Activated CD8-positive, alpha-beta T cell treated with anti-CD3 and anti-CD28 coated beads, Interleukin-2, amount 10 ng/mL, durations not matched to agents 7 days and 5 days (primary cell): Measurements from ENCODE around the gene PDIA5. TPM values are rescaled to one million over a fixed set of nuclear protein-coding genes. Genes with fewer than 3 reads are reported as not detected.
A peak's percentile ranks its signal among the peaks of the same experiment; 100 is the strongest.

Source experiments
- ATAC-seq: fragments of 150-1000 bp; cut with Tn5 transposase; one replicate; pipeline ENCODE4 v1.10.0; 2021; ENCODE audit warnings: moderate library complexity
- CTCF ChIA-PET: fragments of 350-600 bp; sonication (Branson Sonifier 250); formaldehyde crosslinking; loops from one replicate; lab custom pipeline; 2021; ENCODE audit warnings: antibody characterized with exemption; lab: Charles Lee
- POLR2A ChIA-PET: fragments of 350-600 bp; sonication (Branson Sonifier 250); formaldehyde crosslinking; loops from one replicate; lab custom pipeline; 2021; ENCODE audit warnings: antibody characterized with exemption; lab: Charles Lee
- DNase-seq: peaks from one replicate; pipeline ENCODE4 v3.0.0-alpha.2; 2020
- H3K27ac Mint-ChIP-seq: one replicate; pipeline ENCODE4 v1.8.0; 2021; ENCODE audit warnings: mild to moderate bottlenecking, mixed read lengths
- H3K27me3 Mint-ChIP-seq: one replicate; pipeline ENCODE4 v1.8.0; 2021; ENCODE audit warnings: low read depth, mixed read lengths
- H3K36me3 Mint-ChIP-seq: one replicate; pipeline ENCODE4 v1.8.0; 2021; ENCODE audit warnings: low read depth, mixed read lengths
- H3K4me1 Mint-ChIP-seq: one replicate; pipeline ENCODE4 v1.8.0; 2021; ENCODE audit warnings: low read depth, mixed read lengths
- H3K4me3 Mint-ChIP-seq: one replicate; pipeline ENCODE4 v1.8.0; 2021; ENCODE audit warnings: mild to moderate bottlenecking, mixed read lengths
- H3K9me3 Mint-ChIP-seq: one replicate; pipeline ENCODE4 v1.8.0; 2022; ENCODE audit warnings: mixed read lengths; ENCODE audit not compliant: insufficient read depth
- total RNA-seq, 2 experiments: library from RNA; stranded (reverse); gene quantifications; one replicate each; pipeline ENCODE4 v1.2.3, GENCODE V29; 2021

The PDIA5 gene
- total RNA-seq, 2 experiments from 2014 or later, result 8.8 to 11.4 TPM

DNA sequence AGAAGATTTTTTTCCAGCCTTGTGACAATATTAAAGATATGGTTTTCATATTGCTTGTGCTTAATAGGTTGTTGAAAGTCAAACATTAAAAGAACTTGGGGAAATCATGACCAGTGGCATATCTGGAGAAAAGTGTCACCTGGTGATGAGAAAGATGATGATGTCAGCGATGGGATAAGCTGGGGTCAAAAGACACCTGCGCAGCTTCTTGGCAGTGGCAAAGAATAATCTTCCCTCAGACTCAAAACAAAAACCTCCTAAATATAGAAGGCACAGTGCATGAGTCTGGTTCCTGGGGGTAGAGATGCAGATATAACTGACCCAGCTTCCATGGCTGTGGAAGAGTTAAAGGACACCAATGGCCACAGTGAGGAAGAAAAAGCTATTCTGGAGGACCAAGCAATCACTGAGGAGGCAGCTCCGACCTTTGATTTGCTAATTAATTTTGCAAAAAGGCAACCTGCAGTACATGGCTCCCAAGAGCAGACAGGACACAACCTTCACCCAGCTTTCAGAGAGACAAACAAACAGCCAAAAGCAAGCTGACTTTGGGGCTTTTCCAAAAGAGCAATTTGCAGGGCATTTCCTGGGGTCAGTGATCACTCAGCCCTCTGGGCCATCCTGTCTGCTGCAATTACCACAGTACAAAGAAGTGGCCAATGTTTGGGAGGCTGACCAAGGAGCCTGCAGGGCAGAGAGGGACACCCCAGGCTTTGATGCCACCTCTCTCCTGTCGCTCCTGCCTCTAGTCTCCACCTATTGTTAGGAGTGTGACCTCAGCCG is 21.7 kb upstream of the PDIA5 start:
- H3K4me3 Mint-ChIP-seq, result no peak overlapping the region
- ChIA-PET CTCF (interaction anchor here (0.8 to 1.9 kb wide), 3 partner anchors 13 to 22 kb away, joined by 3 to 5 read pairs (median 4); no protein-coding TSS in a partner anchor), POLR2A (interaction anchor here (0.6 kb wide), 1 partner anchor 453 kb away, joined by 3 read pairs; no protein-coding TSS in a partner anchor)
- DNase-seq (no peak), ATAC-seq (no peak)
- H3K27ac Mint-ChIP-seq, result no peak overlapping the region
- H3K9me3 Mint-ChIP-seq, result no peaks in the 10 kb centered on the region
- H3K36me3 Mint-ChIP-seq, result no peaks in the 10 kb centered on the region
- no peaks in the 10 kb centered on the region for H3K4me1 Mint-ChIP-seq
- H3K27me3 Mint-ChIP-seq, result peaks cover 15% of the 10 kb centered on the region

GRCh38 chr3:123046262-123047061 is 20.4 kb upstream of the PDIA5 start:
- Mint-ChIP-seq H3K9me3 (no peaks in the 10 kb centered on the region), H3K27ac (no peak overlapping the region), H3K27me3 (peaks cover 16% of the 10 kb centered on the region), H3K36me3 (no peaks in the 10 kb centered on the region), H3K4me3 (no peak overlapping the region), H3K4me1 (no peaks in the 10 kb centered on the region)
- POLR2A ChIA-PET, result no interaction called here
- DNase-seq (no peak), ATAC-seq (no peak)
- CTCF ChIA-PET, result interaction anchor here (1.4 kb wide), 1 partner anchor 19 kb away, joined by 4 read pairs; the partner anchor contains the start of gene SEMA5B

- H3K36me3 Mint-ChIP-seq, result no peaks in the 10 kb centered on the region
- no peak overlapping the region for H3K27ac Mint-ChIP-seq
- no peaks in the 10 kb centered on the region for H3K4me1 Mint-ChIP-seq
- no peaks in the 10 kb centered on the region for H3K9me3 Mint-ChIP-seq
- ChIA-PET POLR2A (no interaction called here), CTCF (interaction anchor here (1.4 kb wide), 1 partner anchor 20 kb away, joined by 4 read pairs; the partner anchor contains the start of gene SEMA5B)
- ATAC-seq (no peak), DNase-seq (no peak)
- H3K4me3 Mint-ChIP-seq, result no peak overlapping the region
- peaks cover 18% of the 10 kb centered on the region for H3K27me3 Mint-ChIP-seq
These were observed 19.8 kb upstream of the PDIA5 start for GRCh38 chr3:123047062-123047319.

DNA sequence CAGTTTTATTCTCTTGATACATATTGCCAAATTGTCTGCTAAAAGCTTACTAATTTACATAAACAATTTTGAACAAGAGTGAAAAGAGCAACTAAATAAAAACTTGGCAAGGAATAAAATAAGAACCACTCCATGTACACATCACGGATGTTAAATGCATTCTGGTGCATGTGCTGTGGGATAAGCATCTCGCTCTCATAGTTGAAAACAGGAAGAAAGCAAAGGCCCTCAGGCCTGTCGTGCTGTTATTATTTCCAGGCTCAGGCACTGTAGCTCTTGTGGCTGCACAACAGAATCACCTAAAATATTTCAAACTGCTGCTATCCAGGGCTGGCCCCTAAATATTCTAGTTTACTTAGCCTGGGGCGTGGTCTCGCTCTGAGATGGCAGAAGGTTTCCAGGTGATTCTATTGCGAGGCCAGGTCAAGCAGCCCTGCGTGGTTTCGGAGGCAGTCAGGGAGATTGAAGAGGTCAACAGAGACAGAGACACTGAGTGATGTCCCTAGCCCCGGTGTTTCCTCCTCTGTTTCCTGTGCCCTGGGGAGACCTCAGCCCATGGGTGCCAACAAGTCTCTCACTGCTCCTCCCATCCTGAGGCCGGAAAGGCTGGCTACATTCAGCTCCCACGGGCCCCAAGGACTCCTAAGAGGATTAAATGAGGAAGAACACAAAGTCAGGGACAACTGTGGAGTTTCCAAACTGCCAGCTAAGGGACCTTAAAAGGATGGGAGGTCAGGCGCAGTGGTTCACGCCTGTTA is 18.2 kb upstream of the PDIA5 start:
- ChIA-PET POLR2A (no interaction called here), CTCF (no interaction called here)
- Mint-ChIP-seq H3K4me1 (no peaks in the 10 kb centered on the region), H3K36me3 (no peaks in the 10 kb centered on the region), H3K27ac (no peak overlapping the region), H3K9me3 (no peaks in the 10 kb centered on the region), H3K27me3 (peaks cover 22% of the 10 kb centered on the region), H3K4me3 (no peak overlapping the region)
- no peak for DNase-seq
- no peak for ATAC-seq

- Mint-ChIP-seq H3K4me3 (no peak overlapping the region), H3K4me1 (no peaks in the 10 kb centered on the region), H3K27ac (no peak overlapping the region), H3K27me3 (peaks cover 26% of the 10 kb centered on the region), H3K9me3 (no peaks in the 10 kb centered on the region), H3K36me3 (no peaks in the 10 kb centered on the region)
- ATAC-seq, result no peak
- ChIA-PET CTCF (interaction anchor here (1.1 kb wide), 1 partner anchor 26 kb away, joined by 3 read pairs; no protein-coding TSS in a partner anchor), POLR2A (no interaction called here)
- DNase-seq, result no peak
These were observed 16.2 kb upstream of the PDIA5 start for GRCh38 chr3:123050666-123051065.

GRCh38 chr3:123053107-123053506 is 13.7 kb upstream of the PDIA5 start:
- no peak overlapping the region for H3K4me3 Mint-ChIP-seq
- H3K9me3 Mint-ChIP-seq, result no peaks in the 10 kb centered on the region
- H3K27me3 Mint-ChIP-seq, result peaks cover 26% of the 10 kb centered on the region
- H3K36me3 Mint-ChIP-seq, result no peaks in the 10 kb centered on the region
- no peaks in the 10 kb centered on the region for H3K4me1 Mint-ChIP-seq
- ChIA-PET CTCF (interaction anchor here (0.9 kb wide), 1 partner anchor 27 kb away, joined by 4 read pairs; no protein-coding TSS in a partner anchor), POLR2A (no interaction called here)
- no peak overlapping the region for H3K27ac Mint-ChIP-seq
- ATAC-seq (no peak), DNase-seq (no peak)

DNA sequence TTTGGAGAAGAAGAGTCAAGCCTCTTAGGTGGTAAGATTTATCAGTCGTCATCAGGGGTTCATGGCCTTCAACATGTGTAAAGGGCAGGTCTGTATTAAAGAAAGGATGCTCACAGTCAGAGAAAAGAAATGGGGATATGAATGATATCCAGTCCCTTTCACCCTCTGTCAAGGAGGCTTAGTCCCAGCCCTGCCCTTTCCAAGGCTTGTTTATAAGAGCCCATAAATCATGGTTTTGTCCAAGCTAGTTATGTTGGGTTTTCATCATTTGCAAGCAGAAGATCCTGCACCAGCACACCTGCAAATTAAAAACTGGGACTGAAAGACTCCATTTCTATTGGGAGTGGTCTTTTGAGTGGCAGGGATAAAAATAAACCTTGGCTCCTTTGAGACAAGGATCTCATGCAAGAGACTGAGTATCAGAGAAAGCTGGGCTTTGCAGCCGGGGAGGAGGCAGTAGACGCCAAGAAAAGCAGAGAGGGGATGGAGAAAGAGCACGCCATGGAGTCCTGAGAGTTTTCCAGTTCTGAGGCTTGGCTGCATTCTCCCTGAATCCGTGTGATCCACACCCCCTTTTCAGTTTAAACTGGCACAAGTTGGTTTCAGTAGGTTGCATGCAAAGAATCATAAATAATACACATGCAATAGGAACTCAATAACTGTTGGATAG is 12.6 kb upstream of the PDIA5 start:
- no peaks in the 10 kb centered on the region for H3K36me3 Mint-ChIP-seq
- ChIA-PET CTCF (no interaction called here), POLR2A (no interaction called here)
- DNase-seq, result no peak
- H3K4me3 Mint-ChIP-seq, result no peak overlapping the region
- H3K27ac Mint-ChIP-seq, result no peak overlapping the region
- peaks cover 22% of the 10 kb centered on the region for H3K27me3 Mint-ChIP-seq
- ATAC-seq, result no peak
- no peaks in the 10 kb centered on the region for H3K4me1 Mint-ChIP-seq
- H3K9me3 Mint-ChIP-seq, result no peaks in the 10 kb centered on the region

GRCh38 chr3:123054931-123055330 is 11.9 kb upstream of the PDIA5 start:
- no peak for ATAC-seq
- H3K27me3 Mint-ChIP-seq, result peaks cover 25% of the 10 kb centered on the region
- ChIA-PET POLR2A (no interaction called here), CTCF (no interaction called here)
- no peak for DNase-seq
- no peaks in the 10 kb centered on the region for H3K9me3 Mint-ChIP-seq
- no peak overlapping the region for H3K4me3 Mint-ChIP-seq
- no peaks in the 10 kb centered on the region for H3K36me3 Mint-ChIP-seq
- H3K27ac Mint-ChIP-seq, result no peak overlapping the region
- H3K4me1 Mint-ChIP-seq, result no peaks in the 10 kb centered on the region

DNA sequence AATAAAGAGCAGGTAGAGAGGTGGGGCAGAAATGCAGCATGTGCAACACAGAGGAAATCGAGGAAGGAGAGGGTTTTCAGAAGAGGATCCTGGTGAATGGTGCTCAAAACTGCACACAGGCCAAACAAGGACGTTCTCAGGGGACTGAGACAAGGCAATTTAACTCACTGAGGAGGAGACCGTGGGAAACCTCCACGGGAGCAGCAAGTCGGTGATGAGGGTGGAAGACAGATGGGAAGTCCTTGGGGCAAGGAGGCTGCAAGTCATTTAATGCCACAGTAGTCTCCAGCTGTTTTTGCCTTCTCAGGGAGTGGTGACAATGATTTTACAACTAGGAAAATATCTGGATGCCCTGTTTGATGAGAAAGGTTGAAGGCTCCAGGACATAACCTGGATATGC is 11.5 kb upstream of the PDIA5 start:
- DNase-seq, result no peak
- ATAC-seq, result no peak
- POLR2A ChIA-PET, result no interaction called here
- Mint-ChIP-seq H3K27me3 (peaks cover 25% of the 10 kb centered on the region), H3K4me1 (no peaks in the 10 kb centered on the region), H3K9me3 (no peaks in the 10 kb centered on the region), H3K27ac (peak overlapping the region; percentile 13), H3K4me3 (no peak overlapping the region), H3K36me3 (no peaks in the 10 kb centered on the region)
- CTCF ChIA-PET, result no interaction called here

- DNase-seq (no peak), ATAC-seq (no peak)
- POLR2A ChIA-PET, result no interaction called here
- CTCF ChIA-PET, result interaction anchor here (1.5 kb wide), 1 partner anchor 14 kb away, joined by 5 read pairs; no protein-coding TSS in a partner anchor
- peaks cover 22% of the 10 kb centered on the region for H3K27me3 Mint-ChIP-seq
- H3K9me3 Mint-ChIP-seq, result no peaks in the 10 kb centered on the region
- H3K4me3 Mint-ChIP-seq, result no peak overlapping the region
- no peaks in the 10 kb centered on the region for H3K36me3 Mint-ChIP-seq
- no peaks in the 10 kb centered on the region for H3K4me1 Mint-ChIP-seq
- no peak overlapping the region for H3K27ac Mint-ChIP-seq
These were observed 8.3 kb upstream of the PDIA5 start for GRCh38 chr3:123058505-123058904.

DNA sequence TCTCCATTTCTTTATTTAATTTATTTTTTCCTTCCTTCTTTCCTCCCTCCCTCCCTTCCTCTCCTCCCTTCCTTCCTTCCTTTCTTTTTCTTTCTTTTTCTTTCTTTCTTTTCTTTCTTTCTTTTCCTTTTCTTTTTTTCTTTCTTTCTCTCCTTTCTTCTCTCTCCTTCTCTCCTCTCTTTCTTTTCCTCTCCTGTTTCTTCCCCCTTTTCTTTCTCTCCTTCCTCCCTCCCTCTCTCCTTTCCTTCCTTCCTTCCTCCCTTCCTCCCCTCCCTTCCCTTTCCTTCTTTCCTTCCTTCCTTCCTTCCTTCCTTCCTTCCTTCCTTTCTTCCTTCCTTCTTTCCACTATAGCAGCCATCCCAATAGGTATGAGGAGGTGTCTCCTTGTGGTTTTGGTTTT is 6.8 kb upstream of the PDIA5 start:
- CTCF ChIA-PET, result no interaction called here

More for the DNA sequence above, 6.8 kb upstream of the PDIA5 start:
- peaks cover 19% of the 10 kb centered on the region for H3K27me3 Mint-ChIP-seq
- H3K4me3 Mint-ChIP-seq, result no peak overlapping the region
- peaks cover 10% of the 10 kb centered on the region for H3K4me1 Mint-ChIP-seq
- H3K27ac Mint-ChIP-seq, result no peak overlapping the region
- no peak for DNase-seq
- no peak for ATAC-seq
- H3K36me3 Mint-ChIP-seq, result no peaks in the 10 kb centered on the region
- H3K9me3 Mint-ChIP-seq, result no peaks in the 10 kb centered on the region
- POLR2A ChIA-PET, result no interaction called here
